ENCODE results near the gene MBD3L1. TPM values are rescaled to one million over a fixed set of nuclear protein-coding genes. Genes with fewer than 3 reads are reported as not detected.

MBD3L1 gene
- not detected for polyA plus RNA-seq (2012; ENCODE audit: missing spikeins)

DNA sequence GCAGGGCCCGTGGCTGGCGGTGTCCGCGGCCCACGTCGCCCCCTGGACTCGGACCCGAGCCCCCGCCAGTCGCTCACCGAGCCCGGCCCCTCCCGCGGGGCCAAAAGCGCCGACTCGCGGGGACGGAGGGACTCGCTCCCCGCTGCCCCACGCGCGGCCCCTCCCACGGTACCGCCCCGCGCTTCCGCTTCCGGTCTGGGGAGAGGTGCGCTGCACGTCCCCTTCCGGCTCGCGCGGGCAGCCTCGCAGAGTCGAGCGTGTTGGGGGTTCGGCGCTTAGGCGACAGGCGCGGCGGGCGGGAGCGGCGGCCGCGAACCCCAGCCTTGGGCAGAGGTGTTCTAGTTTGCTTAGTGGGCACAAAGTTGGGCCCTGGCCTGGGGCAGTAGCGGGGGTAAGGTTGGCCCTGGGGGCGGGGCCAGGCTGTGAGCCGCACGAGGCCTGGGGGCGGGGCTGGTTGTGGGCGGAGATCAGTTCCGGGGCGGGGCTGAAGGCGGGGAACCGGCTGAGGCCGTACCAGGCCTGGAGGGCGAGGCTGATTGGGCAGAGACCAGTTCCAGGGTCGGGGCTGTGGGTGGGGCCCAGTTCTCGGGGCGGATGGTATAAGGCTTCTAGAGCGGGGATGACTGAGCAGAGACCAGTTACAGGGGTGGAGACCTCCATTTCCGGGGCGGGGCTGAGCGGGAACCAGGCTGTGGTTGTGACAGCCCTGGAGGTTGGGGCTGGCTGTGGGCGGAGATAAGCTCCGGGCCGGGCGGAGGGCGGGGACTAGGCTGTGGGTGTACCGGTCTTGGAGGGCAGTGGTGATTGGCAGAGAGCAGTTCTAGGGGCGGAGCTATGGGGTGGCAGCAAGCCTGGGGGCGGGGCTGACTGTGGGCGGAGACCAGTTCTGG is at the start of gene MBD3L1, which contains the start of gene ZNF558:
TSS of gene MBD3L1 (plus strand) at position 246 of the 890 bp plus-strand sequence. CDS start 10,302 bp downstream, outside the sequence.
TSS of gene ZNF558 (minus strand) at position 173 of the 890 bp plus-strand sequence. CDS start 9,645 bp downstream, outside the sequence.
- TF ChIP-seq TAF1 (IDR thresholded peaks at IDR 0.05; ENCODE audit: borderline replicate concordance, low read depth, low read length) = peak; percentile 41; the same call in 1 of the 2 replicates
- TF ChIP-seq POLR2AphosphoS5 (IDR thresholded peaks at IDR 0.05; ENCODE audit: low read depth, low read length) = peak; percentile 70; the same call in 1 of the 2 replicates
- peak; percentile 83; the same call in 1 of the 2 replicates for TF ChIP-seq POLR2A (IDR thresholded peaks at IDR 0.05; ENCODE audit: low read depth, low read length)
- FAIRE-seq (no peak), DNase-seq (ENCODE audit: insufficient read length) (peak; percentile 72)

DNA sequence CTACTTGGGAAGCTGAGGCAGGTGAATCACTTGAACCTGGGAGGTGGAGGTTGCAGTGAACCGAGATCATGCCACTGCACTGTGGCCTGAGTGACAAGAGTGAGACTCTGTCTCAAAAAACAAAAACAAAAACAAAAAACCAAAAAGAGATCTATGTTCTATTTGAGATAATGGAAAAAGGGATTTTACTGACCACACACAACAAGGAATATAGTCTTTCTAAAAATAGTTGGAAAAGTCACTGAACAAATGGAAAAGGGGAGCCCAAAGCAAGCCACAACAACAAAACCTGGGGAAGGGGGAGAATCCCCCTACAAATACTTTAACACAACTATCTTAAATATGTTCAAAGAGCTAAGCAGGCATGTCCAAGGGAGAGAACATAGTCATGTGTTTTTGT is 37.4 kb upstream of the MBD3L1 start:
- TF ChIP-seq TAF1 (IDR thresholded peaks at IDR 0.05; ENCODE audit: borderline replicate concordance, low read depth, low read length) = no peak
- no peak for TF ChIP-seq POLR2A (IDR thresholded peaks at IDR 0.05; ENCODE audit: low read depth, low read length)
- TF ChIP-seq POLR2AphosphoS5 (IDR thresholded peaks at IDR 0.05; ENCODE audit: low read depth, low read length) = no peak
- no peak for DNase-seq (ENCODE audit: insufficient read length)
- FAIRE-seq = no peak

DNA sequence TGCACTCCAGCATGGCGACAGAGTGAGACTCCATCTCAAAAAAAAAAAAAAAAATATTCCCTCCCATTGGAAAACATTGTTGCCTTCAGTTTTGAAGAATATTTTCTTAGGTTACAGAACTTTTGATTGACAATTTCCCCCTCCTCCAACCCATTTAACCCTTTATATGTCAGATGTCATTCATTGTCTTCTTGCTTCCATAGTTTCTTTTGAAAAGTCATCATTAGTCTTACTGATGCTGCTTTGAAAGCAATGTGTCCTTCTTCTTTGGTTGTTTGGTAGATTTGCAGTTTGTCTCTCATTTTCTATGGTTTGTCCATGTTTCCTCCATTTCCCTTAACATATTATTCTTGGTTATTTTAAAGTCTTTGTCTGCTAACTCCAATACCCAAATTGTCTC is 25.5 kb upstream of the MBD3L1 start:
- no peak for TF ChIP-seq POLR2AphosphoS5 (IDR thresholded peaks at IDR 0.05; ENCODE audit: low read depth, low read length)
- no peak for TF ChIP-seq POLR2A (IDR thresholded peaks at IDR 0.05; ENCODE audit: low read depth, low read length)
- no peak for TF ChIP-seq TAF1 (IDR thresholded peaks at IDR 0.05; ENCODE audit: borderline replicate concordance, low read depth, low read length)
- FAIRE-seq (no peak), DNase-seq (ENCODE audit: insufficient read length) (no peak)

DNA sequence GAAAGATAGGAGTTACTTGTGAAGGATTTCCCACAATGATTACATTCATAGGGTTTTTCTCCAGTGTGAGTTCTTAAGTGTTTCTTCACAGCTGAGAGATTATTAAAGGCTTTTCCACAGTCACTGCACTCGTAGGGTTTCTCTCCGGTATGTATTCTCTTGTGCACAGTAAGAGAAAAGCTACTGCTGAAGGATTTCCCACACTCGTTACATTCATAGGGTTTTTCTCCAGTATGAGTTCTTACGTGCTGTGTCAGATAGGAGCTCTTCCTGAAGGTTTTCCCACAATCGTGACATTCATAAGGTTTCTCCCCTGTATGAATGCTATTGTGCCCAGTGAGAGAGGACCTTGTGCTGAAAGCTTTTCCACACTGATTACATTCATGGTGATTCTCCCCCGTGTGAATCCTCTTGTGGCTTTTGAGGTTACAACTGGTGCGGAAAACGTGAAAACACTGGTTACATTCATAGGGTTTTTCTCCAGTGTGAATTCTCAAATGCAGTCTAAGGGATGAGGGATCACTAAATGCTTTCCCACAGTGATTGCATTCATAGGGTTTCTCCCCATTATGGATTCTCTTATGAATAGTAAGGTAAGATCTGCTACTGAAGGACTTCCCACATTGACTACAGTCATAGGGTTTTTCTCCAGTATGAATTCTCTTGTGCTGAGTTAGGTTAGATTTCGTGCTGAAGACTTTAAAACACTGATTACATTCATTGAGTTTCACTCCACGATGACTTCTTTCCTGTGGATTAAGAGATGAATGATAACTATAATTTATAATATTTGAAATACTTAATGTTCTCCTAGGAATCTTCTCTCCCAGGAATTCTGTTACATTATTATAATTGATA is 20.6 kb upstream of the MBD3L1 start:
- TF ChIP-seq TAF1 (IDR thresholded peaks at IDR 0.05; ENCODE audit: borderline replicate concordance, low read depth, low read length) (no peak), POLR2A (IDR thresholded peaks at IDR 0.05; ENCODE audit: low read depth, low read length) (no peak), POLR2AphosphoS5 (IDR thresholded peaks at IDR 0.05; ENCODE audit: low read depth, low read length) (no peak)
- DNase-seq (ENCODE audit: insufficient read length) = no peak
- no peak for FAIRE-seq

DNA sequence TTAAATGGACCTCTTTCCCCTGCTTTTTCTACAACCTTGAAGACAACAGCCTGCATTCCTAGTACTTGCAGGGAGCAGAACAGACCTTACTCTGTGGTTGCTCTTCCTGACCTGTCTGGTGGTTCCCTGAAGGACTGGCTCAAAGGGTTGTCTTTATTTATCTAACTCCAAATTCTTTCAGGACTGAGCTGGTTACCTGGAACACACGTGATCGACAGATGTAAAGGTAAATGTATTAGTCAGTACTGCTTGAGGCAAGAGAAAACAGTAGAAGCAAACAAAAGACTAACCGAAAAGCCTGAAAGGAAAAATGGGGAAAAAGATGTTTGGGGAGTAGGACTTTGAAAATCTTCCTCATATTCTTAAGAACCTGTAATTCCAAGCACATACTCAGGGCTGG is 18.0 kb upstream of the MBD3L1 start:
- DNase-seq (ENCODE audit: insufficient read length) = no peak
- no peak for TF ChIP-seq POLR2A (IDR thresholded peaks at IDR 0.05; ENCODE audit: low read depth, low read length)
- TF ChIP-seq TAF1 (IDR thresholded peaks at IDR 0.05; ENCODE audit: borderline replicate concordance, low read depth, low read length) = no peak
- TF ChIP-seq POLR2AphosphoS5 (IDR thresholded peaks at IDR 0.05; ENCODE audit: low read depth, low read length) = no peak
- FAIRE-seq = no peak

DNA sequence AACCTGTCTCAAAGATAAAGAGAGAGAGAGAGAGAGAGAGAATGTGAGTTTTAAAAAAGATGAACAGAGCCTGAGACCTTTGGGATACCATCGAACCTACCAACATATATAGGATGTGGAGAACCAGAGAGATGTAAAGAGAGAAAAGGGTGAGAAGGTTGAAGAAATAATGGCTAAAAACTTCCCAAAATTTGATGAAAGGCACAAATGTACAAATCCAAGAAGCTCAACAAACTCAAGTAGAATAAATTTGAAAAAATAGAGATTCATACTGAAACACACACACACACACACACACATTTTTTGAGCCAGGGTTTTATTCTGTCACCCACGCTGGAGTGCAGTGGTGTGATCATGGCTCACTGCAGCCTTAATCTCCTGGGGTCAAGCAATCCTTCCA is 16.4 kb upstream of the MBD3L1 start:
- FAIRE-seq (no peak), DNase-seq (ENCODE audit: insufficient read length) (no peak)
- TF ChIP-seq TAF1 (IDR thresholded peaks at IDR 0.05; ENCODE audit: borderline replicate concordance, low read depth, low read length) = no peak
- no peak for TF ChIP-seq POLR2A (IDR thresholded peaks at IDR 0.05; ENCODE audit: low read depth, low read length)
- TF ChIP-seq POLR2AphosphoS5 (IDR thresholded peaks at IDR 0.05; ENCODE audit: low read depth, low read length) = no peak

DNA sequence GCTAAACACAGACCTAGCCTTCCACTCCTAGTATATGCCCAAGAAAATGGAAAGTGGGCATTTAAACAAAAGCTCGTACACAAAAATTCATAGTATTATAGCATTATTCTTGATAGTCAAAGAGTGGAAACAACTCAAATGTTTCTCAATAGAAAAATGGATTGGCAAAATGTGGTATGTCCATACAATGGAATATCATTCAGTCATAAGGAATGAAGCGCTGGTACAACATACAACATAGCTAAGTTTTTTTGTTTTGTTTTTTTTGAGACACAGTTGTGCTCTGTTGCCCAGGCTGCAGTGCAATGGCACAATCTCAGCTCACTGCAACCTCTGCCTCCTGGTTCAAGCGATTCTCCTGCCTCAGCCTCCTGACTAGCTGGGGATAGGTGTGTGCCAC is 11.9 kb upstream of the MBD3L1 start:
- FAIRE-seq (no peak), DNase-seq (ENCODE audit: insufficient read length) (no peak)
- no peak for TF ChIP-seq POLR2AphosphoS5 (IDR thresholded peaks at IDR 0.05; ENCODE audit: low read depth, low read length)
- no peak for TF ChIP-seq POLR2A (IDR thresholded peaks at IDR 0.05; ENCODE audit: low read depth, low read length)
- no peak for TF ChIP-seq TAF1 (IDR thresholded peaks at IDR 0.05; ENCODE audit: borderline replicate concordance, low read depth, low read length)

DNA sequence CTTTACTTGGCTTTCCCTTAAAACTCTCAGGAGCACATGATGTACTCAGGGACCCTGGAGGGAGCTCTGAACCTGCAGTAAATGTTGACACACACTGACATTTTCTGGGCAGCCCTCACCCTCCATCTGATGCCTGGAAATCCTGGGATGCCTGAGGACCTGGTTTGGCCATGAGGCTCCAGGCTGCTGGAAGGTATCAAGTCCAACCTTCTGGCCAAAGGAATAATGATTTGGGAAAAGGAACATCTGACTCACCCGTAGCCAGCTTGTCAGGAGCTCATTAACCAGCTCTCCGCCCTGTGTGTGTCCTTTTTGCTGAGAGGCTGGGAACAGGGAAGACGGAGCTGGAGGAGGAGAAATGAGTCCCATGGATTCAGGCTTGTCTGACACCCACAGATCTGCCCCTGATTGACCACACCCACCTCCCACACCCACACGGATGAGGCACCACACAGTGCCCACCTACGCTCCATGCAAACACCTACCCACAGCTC is 10.4 kb upstream of the MBD3L1 start:
- DNase-seq (ENCODE audit: insufficient read length) = no peak
- FAIRE-seq = no peak
- TF ChIP-seq TAF1 (IDR thresholded peaks at IDR 0.05; ENCODE audit: borderline replicate concordance, low read depth, low read length) (no peak), POLR2A (IDR thresholded peaks at IDR 0.05; ENCODE audit: low read depth, low read length) (no peak), POLR2AphosphoS5 (IDR thresholded peaks at IDR 0.05; ENCODE audit: low read depth, low read length) (no peak)

DNA sequence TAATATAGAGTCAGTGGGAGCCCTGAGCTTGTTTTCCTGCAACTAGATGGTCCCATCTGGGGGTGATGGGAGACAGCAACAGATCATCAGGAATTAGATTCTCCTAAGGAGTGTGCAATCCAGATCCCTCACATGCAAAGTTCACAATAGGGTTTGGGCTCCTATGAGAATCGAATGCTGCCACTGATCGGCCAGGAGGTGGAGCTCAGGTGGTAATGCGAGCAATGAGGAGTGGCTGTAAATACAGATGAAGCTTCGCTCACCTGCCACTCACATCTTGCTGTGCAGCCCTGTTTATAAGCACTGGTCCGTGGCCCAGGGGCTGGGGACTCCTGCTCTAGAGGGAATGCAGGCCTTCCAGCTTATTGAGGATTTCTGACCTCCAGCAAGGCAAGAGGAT is 5.8 kb upstream of the MBD3L1 start:
- TF ChIP-seq TAF1 (IDR thresholded peaks at IDR 0.05; ENCODE audit: borderline replicate concordance, low read depth, low read length) = no peak
- TF ChIP-seq POLR2A (IDR thresholded peaks at IDR 0.05; ENCODE audit: low read depth, low read length) = no peak
- no peak for TF ChIP-seq POLR2AphosphoS5 (IDR thresholded peaks at IDR 0.05; ENCODE audit: low read depth, low read length)
- DNase-seq (ENCODE audit: insufficient read length) (no peak), FAIRE-seq (no peak)

DNA sequence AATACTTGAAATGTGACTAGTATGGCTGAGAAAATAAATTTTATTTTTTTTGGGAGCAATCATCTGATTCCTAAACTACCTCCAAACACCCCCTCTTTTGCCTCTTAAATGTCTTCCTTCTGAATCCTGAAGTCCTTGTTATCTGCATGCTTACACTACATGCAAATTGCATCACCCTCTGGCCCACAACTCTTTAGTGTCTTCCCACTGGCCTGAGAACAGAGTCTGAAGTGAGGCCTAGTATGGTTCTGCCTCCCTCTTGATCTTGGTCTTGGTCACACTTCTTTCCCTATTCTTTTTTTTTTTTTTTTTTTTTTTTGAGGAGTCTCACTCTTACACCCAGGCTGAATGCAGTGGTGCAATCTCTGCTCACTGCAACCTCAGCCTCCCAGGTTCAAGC is 4.9 kb upstream of the MBD3L1 start:
- no peak for DNase-seq (ENCODE audit: insufficient read length)
- no peak for FAIRE-seq
- TF ChIP-seq POLR2AphosphoS5 (IDR thresholded peaks at IDR 0.05; ENCODE audit: low read depth, low read length) (no peak), TAF1 (IDR thresholded peaks at IDR 0.05; ENCODE audit: borderline replicate concordance, low read depth, low read length) (no peak)

DNA sequence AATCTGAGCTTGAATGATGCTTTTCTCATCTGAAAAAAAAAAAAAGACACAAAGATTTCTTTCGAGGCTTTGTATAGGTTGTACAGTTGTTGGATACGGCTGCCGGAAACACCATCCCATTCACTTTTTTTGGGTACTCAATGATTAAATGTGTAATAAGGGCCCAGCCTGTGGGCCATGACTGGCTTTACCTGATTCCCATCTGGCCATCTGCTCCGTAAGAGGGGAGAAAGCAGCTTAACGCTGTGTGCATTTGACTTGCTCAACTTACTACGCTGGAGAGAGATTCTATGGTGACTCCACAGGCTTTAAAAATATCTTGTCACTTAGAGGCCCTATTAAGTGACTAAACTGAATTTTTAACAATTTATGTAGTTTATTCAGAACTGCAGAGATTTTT is 804 bp upstream of the MBD3L1 start:
- TF ChIP-seq TAF1 (IDR thresholded peaks at IDR 0.05; ENCODE audit: borderline replicate concordance, low read depth, low read length) (no peak), POLR2AphosphoS5 (IDR thresholded peaks at IDR 0.05; ENCODE audit: low read depth, low read length) (no peak), POLR2A (IDR thresholded peaks at IDR 0.05; ENCODE audit: low read depth, low read length) (no peak)
- FAIRE-seq (no peak), DNase-seq (ENCODE audit: insufficient read length) (no peak)
